K562 (cell line): ENCODE data around the gene TTC39A. TPM values are rescaled to one million over a fixed set of nuclear protein-coding genes. Genes with fewer than 3 reads are reported as not detected.

Source experiments
- ATAC-seq: fragments of 200-7000 bp; cut with Tn5 transposase; 3 replicates; pipeline ENCODE4 v1.9.1; 2020; ENCODE audit warnings: moderate library complexity
- BruUV-seq: library from RNA; stranded (reverse); fragments of 400-500 nt; replicated peaks from 2 replicates; lab custom pipeline; 2021; lab: Mats Ljungman, UMichigan
- CTCF ChIA-PET: fragments of 300-600 bp; formaldehyde crosslinking; extraction: SDS; loops from one replicate; lab custom pipeline; 2021; ENCODE audit warnings: low intra/inter-chr PET ratio; lab: Yijun Ruan, JAX
- POLR2A ChIA-PET: fragments of 300-600, 350-650 bp; sonication (Branson Sonifier 250); formaldehyde crosslinking; extraction: SDS; loops from one replicate; lab custom pipeline; 2021; ENCODE audit warnings: antibody characterized with exemption, inconsistent platforms; lab: Yijun Ruan, JAX
- DNase-seq, 4 experiments: peaks; one replicate each; pipeline versions ENCODE4 v3.0.0 to v3.0.0-alpha.2; 2011 to 2018; ENCODE audit warnings: low spot score in 3 of 4, mixed read lengths in 3 of 4; ENCODE audit errors: extremely low read depth in 1 of 4
- FAIRE-seq: peaks from 2 replicates; lab custom pipeline; 2011; peaks lifted over from hg19 to GRCh38; lab: Jason Lieb, UNC
- H2AFZ ChIP-seq: 2 replicates; pipeline ENCODE4 v1.6.0; 2011; ENCODE audit warnings: low read depth, low read length, control low read depth, inconsistent platforms
- H3K27ac ChIP-seq: fragments of 200-600 bp; 3 replicates; pipeline ENCODE4 v1.8.0; 2011; ENCODE audit warnings: low read depth, mild to moderate bottlenecking, control low read depth, inconsistent platforms, low read length, moderate library complexity, mixed read lengths; ENCODE audit errors: extremely low read depth
- H3K27me3 ChIP-seq, 2 experiments: fragments of 300-600 bp in 1 of 2; 2 replicates in 1 of 2; 3 replicates in 1 of 2; pipeline versions ENCODE4 v1.6.0 to v1.8.0; 2011; ENCODE audit warnings: inconsistent platforms in 2 of 2, low read length in 2 of 2, mild to moderate bottlenecking in 1 of 2, mixed read lengths in 1 of 2, moderate library complexity in 1 of 2; ENCODE audit not compliant: control insufficient read depth in 2 of 2, insufficient read depth in 2 of 2
- H3K36me3 ChIP-seq: fragments of 300-600 bp; 3 replicates; pipeline ENCODE4 v1.8.0; 2011; ENCODE audit warnings: mild to moderate bottlenecking, low read length, inconsistent platforms; ENCODE audit not compliant: control insufficient read depth, insufficient read depth
- H3K4me1 ChIP-seq, 2 experiments: fragments of 200-600 bp in 1 of 2; replicated peaks in 1 of 2; 2 replicates in 1 of 2; 3 replicates in 1 of 2; pipeline versions ENCODE4 v1.5.1 to v1.8.0; 2011; ENCODE audit warnings: inconsistent platforms in 2 of 2, low read length in 2 of 2, mild to moderate bottlenecking in 1 of 2, mixed read lengths in 1 of 2, moderate library complexity in 1 of 2; ENCODE audit not compliant: control insufficient read depth in 2 of 2, insufficient read depth in 2 of 2
- H3K4me2 ChIP-seq: 2 replicates; pipeline ENCODE4 v1.6.1; 2011; ENCODE audit warnings: low read length, control low read depth, inconsistent platforms, mixed read lengths; ENCODE audit not compliant: insufficient read depth
- H3K4me3 ChIP-seq: fragments of 200-600 bp; sonication (generic), shearing (Covaris generic); 2 replicates; pipeline ENCODE4 v1.5.1; 2016; ENCODE audit warnings: control low read depth, inconsistent platforms
- H3K79me2 ChIP-seq: fragments of 200-600 bp; 3 replicates; pipeline ENCODE4 v1.8.0; 2011; ENCODE audit warnings: low read length, inconsistent platforms; ENCODE audit not compliant: control insufficient read depth, insufficient read depth
- H3K9ac ChIP-seq, 2 experiments: 2 replicates each; pipeline versions ENCODE4 v1.6.0 to v1.6.1; 2011; ENCODE audit warnings: low read depth in 2 of 2, low read length in 2 of 2, control low read depth in 1 of 2, inconsistent platforms in 1 of 2, mild to moderate bottlenecking in 1 of 2, mixed read lengths in 1 of 2; ENCODE audit not compliant: insufficient read depth in 1 of 2
- H3K9me1 ChIP-seq: one replicate; pipeline ENCODE4 v1.6.0; 2011; ENCODE audit warnings: inconsistent platforms, mild to moderate bottlenecking, low read length, moderate library complexity; ENCODE audit not compliant: control insufficient read depth, insufficient read depth
- H3K9me3 ChIP-seq: replicated peaks from 2 replicates; pipeline ENCODE4 v1.5.1; 2011; ENCODE audit warnings: low read depth, low read length, inconsistent platforms; ENCODE audit not compliant: control insufficient read depth, insufficient read depth
- H4K20me1 ChIP-seq: replicated peaks from 2 replicates; pipeline ENCODE4 v1.6.1; 2011; ENCODE audit warnings: low read length, inconsistent platforms, mixed read lengths; ENCODE audit not compliant: control insufficient read depth, insufficient read depth
- ESRRA ChIP-seq: fragments of 450-650 bp; IDR thresholded peaks from 2 replicates; pipeline ENCODE4 v1.6.1; 2014; ENCODE audit warnings: low read depth, mild to moderate bottlenecking, moderate library complexity, borderline replicate concordance
- FOXA1 ChIP-seq: fragments of 450-650 bp; IDR thresholded peaks from 2 replicates; pipeline ENCODE4 v1.6.1; 2016; ENCODE audit warnings: mild to moderate bottlenecking, borderline replicate concordance
- HNRNPLL ChIP-seq: fragments of 200-400 bp; formaldehyde crosslinking; IDR thresholded peaks from 2 replicates; pipeline ENCODE4 v1.6.1; 2017; ENCODE audit warnings: low read length, low read depth, mild to moderate bottlenecking; ENCODE audit not compliant: poor library complexity, severe bottlenecking
- JUN ChIP-seq, 2 experiments: sonication (generic) in 1 of 2; formaldehyde crosslinking in 1 of 2; IDR thresholded peaks; 2 replicates each; pipeline versions ENCODE4 v1.6.1 to v1.8.0; 2012 to 2022; ENCODE audit warnings: borderline replicate concordance in 2 of 2, mild to moderate bottlenecking in 2 of 2, improper control_type of control experiment in 1 of 2, low read depth in 1 of 2, low read length in 1 of 2, missing genetic modification reagents in 1 of 2
- L3MBTL2 ChIP-seq: fragments of 450-650 bp; IDR thresholded peaks from 2 replicates; pipeline ENCODE4 v1.6.1; 2016; ENCODE audit warnings: mild to moderate bottlenecking, moderate library complexity
- POLR2AphosphoS2 ChIP-seq: IDR thresholded peaks from 2 replicates; pipeline ENCODE4 v1.6.1; 2012; ENCODE audit warnings: low read length, improper control_type of control experiment
- TCF15 ChIP-seq: fragments of 250-450 bp; sonication (Bioruptor Pico); IDR thresholded peaks from 2 replicates; pipeline ENCODE4 v1.8.0; 2022; ENCODE audit warnings: moderate library complexity, mild to moderate bottlenecking, inconsistent platforms
- ZBTB34 ChIP-seq: fragments of 250-450 bp; sonication (Bioruptor Pico); IDR thresholded peaks from 2 replicates; pipeline ENCODE4 v1.8.0; 2021; ENCODE audit warnings: mild to moderate bottlenecking, moderate library complexity
- ZNF639 ChIP-seq, 2 experiments: fragments of 200-800 bp in 1 of 2; sonication (Bioruptor generic) in 1 of 2; sonication (generic) in 1 of 2; formaldehyde crosslinking in 1 of 2; IDR thresholded peaks in 1 of 2; conservative IDR thresholded peaks in 1 of 2; 2 replicates each; pipeline versions ENCODE4 v1.5.0 to v1.6.1; 2016 to 2020; ENCODE audit warnings: missing compliant biosample characterization in 1 of 2, missing genetic modification characterization in 1 of 2, missing genetic modification reagents in 1 of 2
- ZNF668 ChIP-seq: fragments of 250-450 bp; sonication (Bioruptor Pico); IDR thresholded peaks from 2 replicates; pipeline ENCODE4 v1.8.0; 2022; ENCODE audit warnings: mild to moderate bottlenecking, inconsistent platforms
- ZNF766 ChIP-seq: fragments of 200-800 bp; sonication (Bioruptor generic); conservative IDR thresholded peaks from 2 replicates; pipeline ENCODE4 v1.6.1; 2016; ENCODE audit warnings: missing genetic modification characterization, missing compliant biosample characterization
- WGBS: fragments of 100-300 bp; shearing (Covaris generic); methylation state at CpG from one replicate; pipeline ENCODE4 v1.1.6; 2016; ENCODE audit warnings: low coverage, mixed read lengths; ENCODE audit not compliant: insufficient coverage; ENCODE audit errors: missing lambda C conversion rate; 5-methylcytosine and 5-hydroxymethylcytosine counted together
- in situ Hi-C: fragments of 300-500 bp; cut with MboI; formaldehyde crosslinking; loops from 4 replicates; pipeline ENCODE4 v1.15.0; 2018; ENCODE audit warnings: inconsistent platforms, mixed read lengths
- intact Hi-C: fragments of 100-400 bp; cut with micrococcal nuclease; formaldehyde crosslinking; loops from 2 replicates; pipeline ENCODE4 v1.14.2; 2022
- polyA plus RNA-seq, 8 experiments: library from polyadenylated mRNA; depleted of rRNA in 4 of 8; stranded (reverse) in 5 of 8; unstranded in 3 of 8; fragments of >200 nt; fragmentation: Nextera tagmentation in 2 of 8; fragmentation: Illumina TruSeq in 1 of 8; extraction: Ambion mirVana in 2 of 8; extraction: Trizol in 1 of 8; gene quantifications; 2 replicates each; pipeline versions ENCODE4 v1.2.1 to v1.2.3, GENCODE V29; 2011 to 2014; ENCODE audit warnings: inconsistent platforms in 1 of 8, missing spikeins in 1 of 8
- total RNA-seq, 7 experiments: library from RNA; depleted of rRNA in 6 of 7; stranded (reverse); fragments of >200 nt in 6 of 7; fragmentation: Illumina TruSeq in 2 of 7; extraction: Trizol in 2 of 7; gene quantifications; 2 replicates each; pipeline versions ENCODE4 v1.2.1 to v1.2.3, GENCODE V29; 2011 to 2021; ENCODE audit warnings: low replicate concordance in 1 of 7

The TTC39A gene
- total and polyA plus RNA-seq, 9 of the 15 experiments (the other 6 are each of a cell fraction or from before 2014, with no cell fraction given): 0.18 to 0.82 (median 0.35) TPM

- Histone ChIP-seq H3K79me2 (no peaks in the 10 kb centered on the region), H3K4me2 (peak overlapping the region; percentile 26; the same call in 1 of the 2 replicates), H3K9ac (peak overlapping the region in 1 of 2 experiments; percentile 85; a peak in 2 of 4 replicates), H3K4me1 (peaks cover 0 to 17% of the 10 kb centered on the region in 2 experiments; a peak in 2 of 5 replicates), H4K20me1 (no peaks in the 10 kb centered on the region), H2AFZ (0 out of 2 replicates have a peak overlapping the region, but pooled peaks have one; percentile 68), H3K4me3 (no peak overlapping the region), H3K36me3 (no peaks in the 10 kb centered on the region), H3K9me3 (no peaks in the 10 kb centered on the region), H3K27ac (no peak overlapping the region), H3K27me3 (peaks cover 0 to 8% of the 10 kb centered on the region in 2 experiments; a peak in 3 of 5 replicates), H3K9me1 (no peaks in the 10 kb centered on the region)
- in situ Hi-C loops (loop anchor here (10.0 kb wide), 1 partner anchor 191 kb away; no protein-coding TSS in a partner anchor), intact Hi-C loops (loop anchor here (5.0 to 10.0 kb wide), 2 partner anchors 178 to 421 kb away; no protein-coding TSS in a partner anchor)
- TF ChIP-seq FOXA1 (no peak), HNRNPLL (no peak), ESRRA (no peak), L3MBTL2 (no peak), ZNF639 (CRISPR knock-in tag; conservative IDR thresholded peaks at IDR 0.05 in 1 of 2, IDR thresholded peaks at IDR 0.05 in 1 of 2) (no peak), TCF15 (no peak), ZNF766 (CRISPR knock-in tag) (no peak), JUN (IDR thresholded peaks at IDR 0.05; ENCODE audit: borderline replicate concordance, low read depth, low read length) (no peak), JUN (CRISPR knock-in tag; IDR thresholded peaks at IDR 0.05; ENCODE audit: borderline replicate concordance) (no peak), POLR2AphosphoS2 (no peak), ZNF668 (CRISPR knock-in tag) (no peak), ZBTB34 (CRISPR knock-in tag) (no peak)
- peak in 1 of 4 experiments; percentile 11 for DNase-seq
- CTCF ChIA-PET: interaction anchor here (0.6 kb wide), 1 partner anchor 48 kb away, joined by 3 read pairs; no protein-coding TSS in a partner anchor
- POLR2A ChIA-PET: interaction anchor here (0.6 to 3.1 kb wide), 4 partner anchors 10 to 49 kb away, joined by 3 to 17 read pairs (median 4); partner anchors contain the start of gene TTC39A
- ATAC-seq: no peak
- BruUV-seq: no TSS peak
- WGBS: 51% methylated on average over 7 of the region's 7 CpGs
- no peak for FAIRE-seq
These were observed 13.9 kb upstream of the TTC39A start for GRCh38 chr1:51344276-51344601.
